Measurements from ENCODE around the gene PCK2.

PCK2 gene

DNA sequence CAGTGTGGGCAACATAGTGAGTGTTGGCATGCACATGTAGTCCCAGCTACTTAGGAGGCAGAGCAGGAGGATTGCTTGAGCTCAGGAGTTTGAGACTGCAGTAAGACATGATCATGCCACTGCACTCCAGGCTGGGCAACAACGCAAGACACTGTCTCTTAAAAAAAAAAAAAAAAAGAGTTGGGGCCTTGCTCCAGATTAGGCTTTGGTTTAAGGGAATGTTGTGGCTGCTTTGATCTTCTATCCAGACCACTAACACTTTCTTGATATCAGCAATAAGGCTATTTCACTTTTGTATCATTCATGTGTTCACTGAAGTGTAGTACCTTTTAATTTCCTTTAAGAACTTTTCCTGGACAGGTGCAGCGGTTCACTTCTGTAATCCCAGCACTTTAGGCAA, 33.6 kb downstream of the PCK2 start:
- Histone ChIP-seq H3K27ac (ENCODE audit: low read depth, low read length) (no peak overlapping the region), H3K4me3 (ENCODE audit: low read depth in 1 of 5, low read length in 5 of 5) (no peak overlapping the region), H3K9me3 (ENCODE audit: control insufficient read depth in 5 of 5, low read length in 5 of 5) (no peaks in the 10 kb centered on the region), H3K27me3 (ENCODE audit: control insufficient read depth in 5 of 5, insufficient read depth in 4 of 5, low read length in 5 of 5) (no peaks in the 10 kb centered on the region), H3K4me1 (ENCODE audit: control insufficient read depth in 5 of 5, insufficient read depth in 5 of 5, low read length in 5 of 5) (peaks cover 1 to 22% (median 9%) of the 10 kb centered on the region in 5 donors), H3K9ac (ENCODE audit: low read length in 5 of 5) (no peak overlapping the region), H3K36me3 (ENCODE audit: control insufficient read depth in 5 of 5, insufficient read depth in 5 of 5, low read length in 5 of 5) (peaks cover 0 to 17% (median 14%) of the 10 kb centered on the region in 5 donors)

DNA sequence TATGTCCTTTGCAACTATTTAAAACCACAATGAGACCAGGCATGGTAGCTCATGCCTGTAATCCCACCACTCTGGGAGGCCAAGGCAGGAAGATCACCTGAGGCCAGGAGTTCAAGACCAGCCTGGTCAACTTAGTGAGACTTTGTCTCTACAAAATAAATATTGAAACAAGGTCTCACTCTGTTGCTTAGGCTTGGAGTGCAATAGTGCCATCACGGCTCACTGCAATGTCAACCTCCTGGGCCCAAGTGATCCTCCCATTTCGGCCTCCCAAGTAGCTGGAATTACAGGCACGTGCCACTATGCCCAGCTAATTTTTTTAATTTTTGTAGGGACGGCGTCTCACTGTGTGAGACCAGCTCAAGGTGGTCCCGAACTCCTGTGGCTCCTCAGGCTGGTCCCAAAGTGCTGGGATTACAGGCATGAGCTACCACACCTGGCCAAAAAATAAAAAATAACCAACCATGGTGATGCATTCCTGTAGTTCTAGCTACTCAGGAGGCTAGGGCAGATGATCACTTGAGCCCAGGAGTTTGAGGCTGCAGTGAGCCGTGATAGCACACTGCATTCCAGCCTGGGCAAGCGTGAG, 35.4 kb downstream of the PCK2 start:
- no peak overlapping the region for H3K4me3 ChIP-seq (ENCODE audit: low read depth in 1 of 5, low read length in 5 of 5)
- no peak overlapping the region for H3K9ac ChIP-seq (ENCODE audit: low read length in 5 of 5)
- peaks cover 1 to 23% (median 9%) of the 10 kb centered on the region in 5 donors for H3K4me1 ChIP-seq (ENCODE audit: control insufficient read depth in 5 of 5, insufficient read depth in 5 of 5, low read length in 5 of 5)
- no peaks in the 10 kb centered on the region for H3K27me3 ChIP-seq (ENCODE audit: control insufficient read depth in 5 of 5, insufficient read depth in 4 of 5, low read length in 5 of 5)
- no peaks in the 10 kb centered on the region for H3K9me3 ChIP-seq (ENCODE audit: control insufficient read depth in 5 of 5, low read length in 5 of 5)
- no peaks in the 10 kb centered on the region for H3K36me3 ChIP-seq (ENCODE audit: control insufficient read depth in 5 of 5, insufficient read depth in 5 of 5, low read length in 5 of 5)
- no peak overlapping the region for H3K27ac ChIP-seq (ENCODE audit: low read depth, low read length)

GRCh38 chr14:24130380-24130716, 36.2 kb downstream of the PCK2 start, which contains the start of gene FITM1:
TSS of gene FITM1 (plus strand) at chr14:24130659. CDS start at chr14:24131564, 905 bp downstream.
- no peak within 1 kb of the TSS for H3K4me3 ChIP-seq (ENCODE audit: low read depth in 1 of 5, low read length in 5 of 5)
- H3K36me3 ChIP-seq (ENCODE audit: control insufficient read depth in 5 of 5, insufficient read depth in 5 of 5, low read length in 5 of 5): no peaks in the 10 kb centered on the region
- peaks cover 1 to 24% (median 11%) of the 10 kb centered on the region in 5 donors for H3K4me1 ChIP-seq (ENCODE audit: control insufficient read depth in 5 of 5, insufficient read depth in 5 of 5, low read length in 5 of 5)
- no peaks in the 10 kb centered on the region for H3K27me3 ChIP-seq (ENCODE audit: control insufficient read depth in 5 of 5, insufficient read depth in 4 of 5, low read length in 5 of 5)
- H3K27ac ChIP-seq (ENCODE audit: low read depth, low read length): peak within 1 kb of the TSS; percentile 46
- H3K9ac ChIP-seq (ENCODE audit: low read length in 5 of 5): peak within 1 kb of the TSS in 2 of 5 donors; percentile 1 to 41
- H3K9me3 ChIP-seq (ENCODE audit: control insufficient read depth in 5 of 5, low read length in 5 of 5): no peaks in the 10 kb centered on the region

DNA sequence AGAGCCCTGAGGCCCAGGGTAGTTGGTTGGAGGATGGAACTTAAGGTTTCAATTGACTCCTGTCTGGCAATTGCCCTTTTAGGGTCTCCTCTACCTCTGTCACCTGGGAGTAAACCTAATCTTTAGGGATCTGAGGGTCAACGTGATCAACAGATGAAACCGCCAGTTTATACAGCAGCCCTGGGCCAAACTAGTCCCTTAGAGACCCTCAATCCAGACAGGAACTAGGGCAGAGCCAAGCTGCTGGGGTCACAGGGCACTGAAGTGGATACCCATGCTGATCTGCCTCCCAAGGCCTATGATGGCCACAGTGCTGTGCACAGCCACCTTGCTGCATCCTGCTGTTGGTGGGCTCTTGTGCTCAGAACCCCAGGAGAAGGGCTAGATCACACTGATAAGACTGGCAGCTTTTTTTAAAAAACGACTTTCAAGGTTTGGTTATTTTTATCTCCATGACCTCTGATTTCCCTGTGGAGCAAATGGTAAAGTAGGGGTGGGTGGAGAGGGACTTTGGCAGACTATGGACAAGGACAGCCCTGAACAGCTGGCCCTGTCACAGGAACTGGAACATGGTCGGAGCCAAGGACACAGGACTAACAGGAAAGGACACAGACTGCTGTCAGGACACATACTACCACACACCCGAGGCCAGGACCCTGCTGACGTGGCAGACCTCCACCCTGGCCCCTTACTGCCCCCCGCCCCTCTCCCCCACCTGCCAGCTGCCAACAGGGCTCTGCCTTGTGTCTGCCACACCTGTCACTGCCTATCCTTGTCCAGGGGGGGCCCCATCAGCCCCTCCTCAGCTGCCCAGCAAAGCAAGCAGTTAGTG, 36.8 kb downstream of the PCK2 start:
- Histone ChIP-seq H3K4me1 (ENCODE audit: control insufficient read depth in 5 of 5, insufficient read depth in 5 of 5, low read length in 5 of 5) (peaks cover 1 to 28% (median 14%) of the 10 kb centered on the region in 5 donors), H3K9me3 (ENCODE audit: control insufficient read depth in 5 of 5, low read length in 5 of 5) (no peaks in the 10 kb centered on the region), H3K27me3 (ENCODE audit: control insufficient read depth in 5 of 5, insufficient read depth in 4 of 5, low read length in 5 of 5) (no peaks in the 10 kb centered on the region), H3K36me3 (ENCODE audit: control insufficient read depth in 5 of 5, insufficient read depth in 5 of 5, low read length in 5 of 5) (no peaks in the 10 kb centered on the region), H3K9ac (ENCODE audit: low read length in 5 of 5) (peak overlapping the region in 2 of 5 donors; percentile 1 to 41), H3K4me3 (ENCODE audit: low read depth in 1 of 5, low read length in 5 of 5) (no peak overlapping the region), H3K27ac (ENCODE audit: low read depth, low read length) (peak overlapping the region; percentile 46)

DNA sequence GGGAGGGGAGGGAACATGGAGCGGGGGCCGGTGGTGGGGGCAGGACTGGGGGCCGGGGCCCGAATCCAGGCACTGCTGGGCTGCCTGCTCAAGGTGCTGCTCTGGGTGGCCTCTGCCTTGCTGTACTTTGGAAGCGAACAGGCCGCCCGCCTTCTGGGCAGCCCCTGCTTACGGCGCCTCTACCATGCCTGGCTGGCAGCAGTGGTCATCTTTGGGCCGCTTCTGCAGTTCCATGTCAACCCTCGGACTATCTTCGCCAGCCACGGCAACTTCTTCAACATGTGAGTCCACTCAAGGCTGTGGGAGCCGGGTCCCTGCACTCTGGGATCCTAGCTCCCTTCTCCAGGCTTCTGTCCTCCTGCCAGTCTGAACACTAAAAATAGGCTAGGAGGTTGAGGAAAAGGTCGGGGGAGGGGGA, 37.4 kb downstream of the PCK2 start:
- H3K4me1 ChIP-seq (ENCODE audit: control insufficient read depth in 5 of 5, insufficient read depth in 5 of 5, low read length in 5 of 5): peaks cover 1 to 31% (median 17%) of the 10 kb centered on the region in 5 donors
- H3K27ac ChIP-seq (ENCODE audit: low read depth, low read length): no peak overlapping the region
- no peak overlapping the region for H3K4me3 ChIP-seq (ENCODE audit: low read depth in 1 of 5, low read length in 5 of 5)

DNA sequence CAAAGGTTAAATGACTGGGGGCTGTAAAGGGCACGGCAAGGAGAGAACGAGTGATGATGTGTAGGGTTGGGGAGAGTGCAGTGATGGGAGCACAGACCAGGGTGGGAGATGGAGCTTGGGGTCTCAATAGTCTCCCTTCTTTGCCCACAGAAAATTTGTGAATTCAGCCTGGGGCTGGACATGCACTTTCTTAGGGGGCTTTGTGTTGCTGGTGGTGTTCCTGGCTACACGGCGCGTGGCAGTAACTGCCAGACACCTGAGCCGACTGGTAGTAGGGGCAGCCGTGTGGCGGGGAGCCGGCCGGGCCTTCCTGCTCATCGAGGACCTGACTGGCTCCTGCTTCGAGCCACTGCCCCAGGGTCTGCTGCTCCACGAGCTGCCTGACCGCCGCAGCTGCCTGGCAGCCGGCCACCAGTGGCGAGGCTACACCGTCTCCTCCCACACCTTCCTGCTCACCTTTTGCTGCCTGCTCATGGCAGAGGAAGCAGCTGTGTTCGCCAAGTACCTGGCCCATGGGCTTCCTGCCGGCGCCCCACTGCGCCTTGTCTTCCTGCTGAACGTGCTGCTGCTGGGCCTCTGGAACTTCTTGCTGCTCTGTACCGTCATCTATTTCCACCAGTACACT, 38.1 kb downstream of the PCK2 start:
- H3K27ac ChIP-seq (ENCODE audit: low read depth, low read length): no peak overlapping the region
- no peak overlapping the region for H3K4me3 ChIP-seq (ENCODE audit: low read depth in 1 of 5, low read length in 5 of 5)
- peaks cover 1 to 38% (median 23%) of the 10 kb centered on the region in 5 donors for H3K4me1 ChIP-seq (ENCODE audit: control insufficient read depth in 5 of 5, insufficient read depth in 5 of 5, low read length in 5 of 5)

More for the DNA sequence above, 37.4 kb downstream of the PCK2 start:
- H3K9me3 ChIP-seq (ENCODE audit: control insufficient read depth in 5 of 5, low read length in 5 of 5): no peaks in the 10 kb centered on the region
- H3K36me3 ChIP-seq (ENCODE audit: control insufficient read depth in 5 of 5, insufficient read depth in 5 of 5, low read length in 5 of 5): no peaks in the 10 kb centered on the region
- H3K9ac ChIP-seq (ENCODE audit: low read length in 5 of 5): no peak overlapping the region
- no peaks in the 10 kb centered on the region for H3K27me3 ChIP-seq (ENCODE audit: control insufficient read depth in 5 of 5, insufficient read depth in 4 of 5, low read length in 5 of 5)

GRCh38 chr14:24132976-24133375, 38.9 kb downstream of the PCK2 start:
- no peaks in the 10 kb centered on the region for H3K27me3 ChIP-seq (ENCODE audit: control insufficient read depth in 5 of 5, insufficient read depth in 4 of 5, low read length in 5 of 5)
- peaks cover 0 to 8% (median 6%) of the 10 kb centered on the region in 5 donors for H3K36me3 ChIP-seq (ENCODE audit: control insufficient read depth in 5 of 5, insufficient read depth in 5 of 5, low read length in 5 of 5)
- H3K4me1 ChIP-seq (ENCODE audit: control insufficient read depth in 5 of 5, insufficient read depth in 5 of 5, low read length in 5 of 5): peaks cover 1 to 44% (median 24%) of the 10 kb centered on the region in 5 donors
- H3K27ac ChIP-seq (ENCODE audit: low read depth, low read length): no peak overlapping the region
- no peak overlapping the region for H3K4me3 ChIP-seq (ENCODE audit: low read depth in 1 of 5, low read length in 5 of 5)
- no peaks in the 10 kb centered on the region for H3K9me3 ChIP-seq (ENCODE audit: control insufficient read depth in 5 of 5, low read length in 5 of 5)
- H3K9ac ChIP-seq (ENCODE audit: low read length in 5 of 5): no peak overlapping the region

More for the DNA sequence above, 38.1 kb downstream of the PCK2 start:
- peaks cover 0 to under 1% (median 0%) of the 10 kb centered on the region in 5 donors for H3K36me3 ChIP-seq (ENCODE audit: control insufficient read depth in 5 of 5, insufficient read depth in 5 of 5, low read length in 5 of 5)
- H3K9ac ChIP-seq (ENCODE audit: low read length in 5 of 5): peak overlapping the region in 1 of 5 donors; percentile 28
- H3K27me3 ChIP-seq (ENCODE audit: control insufficient read depth in 5 of 5, insufficient read depth in 4 of 5, low read length in 5 of 5): no peaks in the 10 kb centered on the region
- no peaks in the 10 kb centered on the region for H3K9me3 ChIP-seq (ENCODE audit: control insufficient read depth in 5 of 5, low read length in 5 of 5)

DNA sequence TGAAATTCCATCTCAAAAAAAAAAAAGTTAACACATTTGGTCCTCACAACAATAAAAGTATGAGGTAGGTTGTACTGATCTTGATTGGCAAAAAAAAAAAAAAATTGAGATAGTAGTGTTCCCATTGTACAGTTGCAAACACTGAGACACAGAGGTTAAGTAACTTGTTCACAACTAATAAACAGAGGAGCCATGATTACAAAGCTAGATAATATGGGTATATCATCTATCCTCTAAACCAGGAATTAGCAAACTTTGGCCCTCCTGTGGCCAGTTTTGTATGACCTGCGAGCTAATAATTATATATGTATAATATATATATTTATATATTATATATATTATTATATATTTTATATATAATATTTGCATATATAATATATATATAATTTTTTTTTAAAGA, 39.6 kb downstream of the PCK2 start:
- Histone ChIP-seq H3K36me3 (ENCODE audit: control insufficient read depth in 5 of 5, insufficient read depth in 5 of 5, low read length in 5 of 5) (peaks cover 0 to 16% (median 13%) of the 10 kb centered on the region in 5 donors), H3K9me3 (ENCODE audit: control insufficient read depth in 5 of 5, low read length in 5 of 5) (no peaks in the 10 kb centered on the region), H3K27me3 (ENCODE audit: control insufficient read depth in 5 of 5, insufficient read depth in 4 of 5, low read length in 5 of 5) (no peaks in the 10 kb centered on the region), H3K4me3 (ENCODE audit: low read depth in 1 of 5, low read length in 5 of 5) (no peak overlapping the region), H3K9ac (ENCODE audit: low read length in 5 of 5) (no peak overlapping the region), H3K4me1 (ENCODE audit: control insufficient read depth in 5 of 5, insufficient read depth in 5 of 5, low read length in 5 of 5) (peaks cover 1 to 46% (median 24%) of the 10 kb centered on the region in 5 donors), H3K27ac (ENCODE audit: low read depth, low read length) (no peak overlapping the region)

- Histone ChIP-seq H3K4me1 (ENCODE audit: control insufficient read depth in 5 of 5, insufficient read depth in 5 of 5, low read length in 5 of 5) (peaks cover 1 to 57% (median 29%) of the 10 kb centered on the region in 5 donors), H3K4me3 (ENCODE audit: low read depth in 1 of 5, low read length in 5 of 5) (peak overlapping the region; percentile 51 to 91 (median 83)), H3K27me3 (ENCODE audit: control insufficient read depth in 5 of 5, insufficient read depth in 4 of 5, low read length in 5 of 5) (no peaks in the 10 kb centered on the region), H3K9ac (ENCODE audit: low read length in 5 of 5) (peak overlapping the region in 3 of 5 donors; percentile 43 to 86 (median 73)), H3K27ac (ENCODE audit: low read depth, low read length) (peak overlapping the region; percentile 62), H3K36me3 (ENCODE audit: control insufficient read depth in 5 of 5, insufficient read depth in 5 of 5, low read length in 5 of 5) (peaks cover 0 to 24% (median 20%) of the 10 kb centered on the region in 5 donors), H3K9me3 (ENCODE audit: control insufficient read depth in 5 of 5, low read length in 5 of 5) (no peaks in the 10 kb centered on the region)
Observed at GRCh38 chr14:24135584-24135833, 41.4 kb downstream of the PCK2 start.

All from subcutaneous abdominal adipose tissue (tissue), 5 donors.